Glomerular endothelial cell (primary cell): Measurements from ENCODE around the gene HMX3. TPM values are rescaled to one million over a fixed set of nuclear protein-coding genes. Genes with fewer than 3 reads are reported as not detected.
"Not testable (repeated sequence)": the region's sequence is repeated elsewhere in the genome, so short reads cannot be mapped to it uniquely, and the experiment has no call there.

Experiments used
- DNase-seq: peaks from one replicate; pipeline ENCODE4 v3.0.0-alpha.2; 2011; ENCODE audit warnings: low read depth, low spot score; ENCODE audit errors: extremely low read depth
- total RNA-seq: library from RNA; depleted of rRNA; stranded (reverse); fragments of >200 nt; gene quantifications from 2 replicates; pipeline ENCODE4 v1.2.3, GENCODE V29; 2015

HMX3 gene
- total RNA-seq, 1 donor from 2014 or later = not detected

DNA sequence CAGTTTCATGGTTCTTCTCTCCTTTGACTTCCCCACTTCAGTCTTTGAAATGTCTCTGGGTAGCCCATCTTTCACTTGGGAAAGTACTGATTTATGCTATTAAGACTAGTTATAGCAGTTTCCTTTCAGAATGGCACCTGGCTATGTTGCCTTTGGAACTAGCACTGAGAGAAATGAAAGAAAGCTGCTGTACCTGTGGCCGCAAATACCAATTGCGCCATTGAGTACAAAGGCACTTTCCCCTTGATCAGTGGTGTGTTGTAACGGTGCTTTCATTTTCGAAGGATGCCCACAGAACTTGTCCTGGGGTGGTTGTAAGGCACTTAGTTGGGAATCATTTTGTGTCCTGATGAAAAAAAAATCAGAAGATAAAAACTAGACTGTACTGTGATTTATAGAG lies 35.2 kb downstream of the HMX3 start:
- no peak for DNase-seq

DNA sequence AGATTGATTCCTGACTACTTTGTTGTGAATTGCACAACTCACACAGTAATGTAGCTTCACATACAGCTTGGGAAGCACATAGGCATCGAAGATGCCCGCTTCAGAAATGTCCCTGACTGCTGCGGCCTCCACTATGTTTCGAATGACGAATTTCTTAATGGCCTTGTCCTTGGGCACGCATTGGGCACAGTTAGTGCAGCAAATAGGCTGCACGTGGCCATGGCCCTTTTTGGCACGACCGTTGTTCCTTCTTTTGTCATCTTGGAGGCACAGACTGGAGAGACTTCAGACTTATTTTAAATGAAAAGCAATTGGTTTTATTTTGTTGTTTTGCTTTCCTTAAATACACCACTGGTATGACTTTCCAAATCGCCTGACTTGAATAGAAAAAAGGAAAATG lies 35.8 kb downstream of the HMX3 start:
- DNase-seq = not testable (repeated sequence)

DNA sequence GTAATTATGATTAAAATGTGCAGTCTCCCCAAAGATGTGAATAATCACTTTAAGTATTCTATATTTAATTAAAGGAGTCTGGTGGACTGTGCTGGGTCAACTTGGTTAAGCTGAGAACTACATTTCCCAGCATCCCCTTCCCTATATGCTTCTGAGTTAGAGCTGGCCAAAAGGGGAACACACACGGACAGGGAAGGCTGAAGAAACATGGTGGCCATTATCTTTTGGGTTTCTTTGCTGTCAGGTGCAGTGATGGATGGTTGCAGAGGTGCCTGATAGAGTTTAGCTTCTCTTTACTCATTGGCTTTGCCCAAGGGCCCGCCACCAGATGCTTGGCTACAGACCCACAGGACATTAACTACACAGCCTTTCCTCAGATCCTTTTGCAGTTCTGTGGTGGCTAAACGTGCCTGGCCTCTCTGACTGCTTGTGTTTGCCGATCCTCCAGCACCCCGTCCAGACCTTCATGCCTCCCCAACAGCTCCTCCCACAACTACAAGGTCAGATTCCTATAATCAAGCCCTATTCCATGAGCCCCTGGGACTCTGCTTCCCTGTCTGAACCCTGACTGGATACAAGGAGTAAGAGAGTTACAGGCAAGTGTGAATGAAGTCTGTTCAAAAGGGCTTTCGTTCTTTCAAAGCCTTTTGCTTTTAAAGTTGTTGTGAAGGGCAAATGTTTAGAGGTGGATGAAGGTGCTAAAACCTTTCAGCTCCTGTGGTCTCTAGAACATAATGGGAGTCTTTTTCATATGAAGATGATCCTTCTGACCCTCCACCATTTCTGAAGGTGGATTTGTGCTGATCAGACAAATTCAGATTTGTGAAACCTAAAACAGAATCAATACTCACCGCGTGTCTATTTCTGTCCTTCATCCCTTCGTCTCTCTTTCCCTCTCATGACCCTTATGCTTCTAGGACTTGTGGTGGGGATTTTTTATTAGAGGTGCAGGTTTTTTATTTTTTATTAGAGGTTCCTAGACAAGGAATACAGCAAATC lies 39.9 kb downstream of the HMX3 start:
- DNase-seq = no peak

DNA sequence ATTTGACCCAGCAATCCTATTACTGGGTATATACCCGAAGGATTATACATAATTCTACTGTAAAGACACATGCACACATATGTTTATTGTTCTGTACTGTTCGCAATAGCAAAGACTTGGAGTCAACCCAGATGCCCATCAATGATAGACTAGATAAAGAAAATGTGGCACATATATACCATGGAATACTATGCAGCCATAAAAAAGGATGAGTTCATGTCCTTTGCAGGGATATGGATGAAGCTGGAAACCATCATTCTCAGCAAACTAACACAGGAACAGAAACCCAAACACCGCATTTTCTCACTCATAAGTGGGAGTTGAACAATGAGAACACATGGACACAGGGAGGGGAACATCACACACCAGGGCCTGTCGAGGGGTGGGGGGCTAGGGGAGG lies 42.6 kb downstream of the HMX3 start:
- not testable (repeated sequence) for DNase-seq

DNA sequence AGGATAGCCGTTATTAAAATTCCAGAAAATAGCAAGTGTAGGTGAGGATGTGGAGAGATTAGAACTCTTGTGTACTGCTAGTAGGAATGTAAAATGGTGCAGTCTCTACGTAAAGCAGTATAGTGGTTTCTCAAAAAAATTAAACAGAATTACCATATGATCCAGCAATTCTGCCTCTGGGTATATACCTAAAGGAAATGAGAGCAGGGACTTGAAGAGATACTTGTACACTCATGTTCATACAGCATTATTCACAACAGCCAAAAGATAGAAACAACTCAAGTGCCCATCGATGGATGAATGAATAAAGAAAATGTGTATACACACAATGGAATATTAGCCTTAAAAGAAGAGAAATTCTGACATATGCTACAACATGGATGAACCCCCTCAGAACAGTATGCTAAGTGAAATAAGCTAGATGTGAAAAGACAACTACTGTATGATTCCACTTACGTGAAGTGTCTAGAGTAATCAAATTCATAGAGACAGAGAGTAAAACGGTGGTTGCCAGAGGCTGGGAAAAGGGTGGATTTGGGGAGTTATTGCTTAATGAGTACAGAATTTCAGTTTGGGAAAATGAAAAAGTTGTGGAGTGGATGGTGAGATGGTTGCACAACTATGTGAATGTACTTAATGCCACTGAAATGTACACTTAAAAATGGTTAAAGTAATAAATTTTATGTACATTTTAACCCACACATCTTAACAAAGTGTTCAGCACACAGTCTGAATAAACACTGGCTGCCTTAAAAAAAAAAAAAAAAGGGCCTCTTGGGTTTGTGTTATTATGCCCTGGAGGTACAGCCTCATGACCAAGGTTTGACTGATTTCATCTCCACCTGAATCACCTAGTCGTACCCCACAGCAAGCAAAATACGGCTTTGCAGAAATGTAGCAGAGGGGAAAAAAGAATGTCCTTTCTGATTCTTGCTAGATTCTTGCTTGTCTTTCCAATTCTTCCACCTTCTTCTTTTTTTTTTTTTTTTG lies 44.6 kb downstream of the HMX3 start:
- DNase-seq = no peak

DNA sequence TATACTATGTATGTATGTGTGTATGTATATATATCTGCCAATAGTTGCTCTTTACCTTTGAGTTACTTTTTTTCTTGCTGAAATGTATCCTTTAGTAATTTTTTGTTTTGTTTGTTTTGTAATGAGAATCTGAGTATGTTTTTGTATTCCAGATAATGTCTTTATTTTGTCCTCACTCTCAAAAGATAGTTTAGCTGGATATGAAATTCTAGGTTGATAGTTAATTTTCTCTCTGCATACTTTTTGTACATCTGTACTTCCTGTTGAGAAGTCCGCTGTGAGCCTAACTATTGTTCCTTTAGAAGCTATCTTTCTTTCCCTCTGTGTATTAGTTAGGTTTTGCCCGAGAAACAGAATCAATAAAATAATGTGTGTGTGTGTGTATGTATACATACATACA lies 48.0 kb downstream of the HMX3 start:
- DNase-seq = no peak

DNA sequence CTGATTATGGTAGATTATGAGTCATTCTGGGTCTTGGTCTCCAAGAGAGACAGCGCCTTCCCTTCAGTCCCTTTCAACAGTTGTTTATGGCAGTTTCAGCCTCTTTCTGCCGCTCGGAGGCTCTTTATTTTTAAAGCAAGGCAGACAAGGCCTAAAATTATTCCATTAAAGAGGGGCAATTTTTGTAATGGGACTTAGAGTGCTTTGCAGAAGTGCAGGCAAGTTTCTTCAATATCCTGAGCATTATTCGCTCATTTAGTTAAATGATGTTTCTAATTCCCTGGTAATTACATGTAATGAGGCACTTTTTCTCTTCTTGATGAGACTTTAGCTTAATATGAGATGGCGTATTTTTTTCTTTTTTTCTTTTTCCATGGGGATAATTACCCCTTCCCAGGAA lies 52.0 kb downstream of the HMX3 start:
- no peak for DNase-seq

Other genes starting within 250 kb of the HMX3 start
- not detected in 2 replicates for gene FAM24A, start 225.4 kb upstream of the HMX3 start, total RNA-seq
- 5.1 and 9.6 TPM in 2 replicates for gene C10orf88, start 181.7 kb upstream of the HMX3 start, total RNA-seq
- gene PSTK, start 155.6 kb upstream of the HMX3 start, total RNA-seq = 1.6 and 5.0 TPM in 2 replicates
- gene IKZF5, start 127.2 kb upstream of the HMX3 start, total RNA-seq = 3.1 and 9.0 TPM in 2 replicates
- gene ACADSB, start 127.0 kb upstream of the HMX3 start, total RNA-seq = 4.4 and 4.7 TPM in 2 replicates
- gene HMX2, start 12.2 kb downstream of the HMX3 start, total RNA-seq = not detected in 2 replicates
- gene BUB3, start 18.4 kb downstream of the HMX3 start, total RNA-seq = 100 and 132 TPM in 2 replicates